ENCODE data around the gene SIRT6.
"Not testable (repeated sequence)": the region's sequence is repeated elsewhere in the genome, so short reads cannot be mapped to it uniquely, and the experiment has no call there.

SIRT6 gene

GRCh38 chr19:4182084-4182810 lies at the start of gene SIRT6, which contains the start of gene ANKRD24:
Gene SIRT6, minus strand, starts transcription at chr19:4182563. Its CDS starts 24 bp downstream, at chr19:4182539.
Gene ANKRD24, plus strand, starts transcription at chr19:4182689. Its CDS starts 3,737 bp downstream, at chr19:4186426.
- peak; percentile 93 for DNase-seq

- not testable (repeated sequence) for DNase-seq
These were observed 49.8 kb upstream of the SIRT6 start for GRCh38 chr19:4232139-4232538.

- not testable (repeated sequence) for DNase-seq
These were observed 49.2 kb upstream of the SIRT6 start for GRCh38 chr19:4231521-4231920.

- not testable (repeated sequence) for DNase-seq
These were observed 47.9 kb upstream of the SIRT6 start for GRCh38 chr19:4230237-4230636.

- no peak for DNase-seq
These were observed 47.0 kb upstream of the SIRT6 start, which contains the start of gene EBI3 for GRCh38 chr19:4229179-4229931. Gene EBI3, plus strand, starts transcription at chr19:4229523. Its CDS starts 28 bp downstream, at chr19:4229551.

- no peak for DNase-seq
These were observed 46.4 kb upstream of the SIRT6 start for GRCh38 chr19:4228765-4229178.

- DNase-seq, result no peak
These were observed 45.4 kb upstream of the SIRT6 start for GRCh38 chr19:4227771-4228170.

- no peak for DNase-seq
These were observed 43.5 kb upstream of the SIRT6 start for GRCh38 chr19:4225885-4226284.

GRCh38 chr19:4224470-4224869 lies 42.1 kb upstream of the SIRT6 start:
- no peak for DNase-seq

- no peak for DNase-seq
These were observed 37.8 kb upstream of the SIRT6 start for GRCh38 chr19:4220188-4220587.

GRCh38 chr19:4218523-4218922 lies 36.2 kb upstream of the SIRT6 start:
- DNase-seq, result not testable (repeated sequence)

GRCh38 chr19:4217429-4218264 lies 35.3 kb upstream of the SIRT6 start:
- DNase-seq, result no peak

- no peak for DNase-seq
These were observed 34.5 kb upstream of the SIRT6 start for GRCh38 chr19:4216846-4217245.

GRCh38 chr19:4215807-4216206 lies 33.4 kb upstream of the SIRT6 start:
- no peak for DNase-seq

GRCh38 chr19:4213116-4213515 lies 30.8 kb upstream of the SIRT6 start:
- DNase-seq, result no peak

GRCh38 chr19:4210166-4210731 lies 27.9 kb upstream of the SIRT6 start:
- no peak for DNase-seq

GRCh38 chr19:4208385-4209094 lies 26.2 kb upstream of the SIRT6 start:
- DNase-seq, result no peak

- no peak for DNase-seq
These were observed 24.6 kb upstream of the SIRT6 start for GRCh38 chr19:4206818-4207484.

- no peak for DNase-seq
These were observed 19.4 kb upstream of the SIRT6 start for GRCh38 chr19:4201798-4202197.

- DNase-seq, result no peak
These were observed 18.7 kb upstream of the SIRT6 start for GRCh38 chr19:4200940-4201542.

- DNase-seq, result no peak
These were observed 17.4 kb upstream of the SIRT6 start for GRCh38 chr19:4199699-4200293.
